HT1080 (cell line): Measurements from ENCODE around the gene SERINC5. TPM values are rescaled to one million over a fixed set of nuclear protein-coding genes. Genes with fewer than 3 reads are reported as not detected.
"Not testable (repeated sequence)": the region's sequence is repeated elsewhere in the genome, so short reads cannot be mapped to it uniquely, and the experiment has no call there.

ENCODE experiments used
- DNase-seq: peaks from one replicate; pipeline ENCODE4 v3.0.0-alpha.2; 2015; ENCODE audit warnings: low read depth
- total RNA-seq: library from RNA; depleted of rRNA; stranded (reverse); fragments of >200 nt; shearing (Covaris generic); gene quantifications from 2 replicates; pipeline ENCODE4 v1.2.3, GENCODE V29; 2014

Gene SERINC5
- total RNA-seq, 1 experiment from 2014 or later: 4.4 TPM

- peak; percentile 29 for DNase-seq
Measured at GRCh38 chr5:80181618-80182211, 74.1 kb downstream of the SERINC5 start.

- no peak for DNase-seq
Measured at GRCh38 chr5:80177236-80177635, 78.6 kb downstream of the SERINC5 start.

GRCh38 chr5:80175337-80175736 lies 80.5 kb downstream of the SERINC5 start:
- DNase-seq: no peak

GRCh38 chr5:80174790-80175189 lies 81.1 kb downstream of the SERINC5 start:
- no peak for DNase-seq

GRCh38 chr5:80172067-80172695 lies 83.7 kb downstream of the SERINC5 start:
- DNase-seq: no peak

GRCh38 chr5:80170117-80170535 lies 85.7 kb downstream of the SERINC5 start:
- no peak for DNase-seq

- DNase-seq: no peak
Measured at GRCh38 chr5:80168388-80169028, 87.3 kb downstream of the SERINC5 start.

- no peak for DNase-seq
Measured at GRCh38 chr5:80165452-80165851, 90.4 kb downstream of the SERINC5 start.

GRCh38 chr5:80161165-80161564 lies 94.7 kb downstream of the SERINC5 start:
- DNase-seq: no peak

- no peak for DNase-seq
Measured at GRCh38 chr5:80160242-80160641, 95.6 kb downstream of the SERINC5 start.

- no peak for DNase-seq
Measured at GRCh38 chr5:80159133-80159815, 96.6 kb downstream of the SERINC5 start.

- no peak for DNase-seq
Measured at GRCh38 chr5:80156156-80156555, 99.7 kb downstream of the SERINC5 start.

GRCh38 chr5:80154749-80155148 lies 101.1 kb downstream of the SERINC5 start:
- no peak for DNase-seq

GRCh38 chr5:80154289-80154688 lies 101.6 kb downstream of the SERINC5 start:
- not testable (repeated sequence) for DNase-seq

- no peak for DNase-seq
Measured at GRCh38 chr5:80153586-80154126, 102.2 kb downstream of the SERINC5 start.

GRCh38 chr5:80152778-80153177 lies 103.1 kb downstream of the SERINC5 start:
- DNase-seq: no peak

- no peak for DNase-seq
Measured at GRCh38 chr5:80151890-80152289, 104.0 kb downstream of the SERINC5 start.

- DNase-seq: no peak
Measured at GRCh38 chr5:80150731-80151130, 105.1 kb downstream of the SERINC5 start.

- no peak for DNase-seq
Measured at GRCh38 chr5:80149161-80149609, 106.7 kb downstream of the SERINC5 start.

GRCh38 chr5:80147119-80147815 lies 108.6 kb downstream of the SERINC5 start:
- no peak for DNase-seq

GRCh38 chr5:80146046-80146445 lies 109.8 kb downstream of the SERINC5 start:
- no peak for DNase-seq
